HG02840 (cell line): ENCODE data around the gene HSPA2.
"Not testable (repeated sequence)": the region's sequence is repeated elsewhere in the genome, so short reads cannot be mapped to it uniquely, and the experiment has no call there.

Source experiments
- ATAC-seq: cut with Tn5 transposase; IDR thresholded peaks from one replicate; pipeline ENCODE4 v1.9.1; 2021; ENCODE audit warnings: mild to moderate bottlenecking, moderate library complexity, moderate number of reproducible peaks; ENCODE audit not compliant: unreplicated experiment, low FRiP score

Gene HSPA2

DNA sequence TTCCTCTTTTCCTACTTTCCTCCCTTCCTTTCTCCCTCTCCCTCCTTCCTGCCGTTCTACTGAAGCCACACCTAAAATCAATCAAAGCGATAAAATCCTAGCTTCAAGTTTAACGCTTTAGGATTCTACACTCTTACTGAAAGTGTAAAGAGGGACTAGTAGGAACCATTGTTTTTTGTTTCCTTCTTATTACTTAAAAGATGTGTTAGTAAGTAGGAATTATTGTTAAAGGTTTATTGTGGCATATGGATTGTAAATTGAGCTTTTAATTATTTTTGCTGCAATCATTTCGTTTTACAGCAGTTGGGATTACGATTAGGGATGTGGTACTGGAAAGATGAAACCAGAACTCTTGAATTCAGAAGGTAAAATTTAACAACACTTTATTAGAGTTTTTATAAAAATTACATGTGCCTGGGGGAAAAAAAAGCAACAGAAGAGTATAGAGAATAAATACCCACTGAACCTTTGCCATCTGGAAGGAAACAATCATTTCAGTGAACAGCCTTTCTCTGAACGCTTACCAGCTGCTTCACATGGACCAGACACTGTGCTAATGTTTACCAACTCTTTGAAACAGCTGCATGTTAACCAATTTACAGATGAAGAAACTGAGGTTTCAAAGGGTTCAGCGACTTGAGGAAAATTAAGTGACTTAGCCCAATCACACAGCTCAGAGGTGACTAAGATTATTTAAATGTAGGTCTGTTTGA, 10.2 kb downstream of the HSPA2 start:
- no peak for ATAC-seq

DNA sequence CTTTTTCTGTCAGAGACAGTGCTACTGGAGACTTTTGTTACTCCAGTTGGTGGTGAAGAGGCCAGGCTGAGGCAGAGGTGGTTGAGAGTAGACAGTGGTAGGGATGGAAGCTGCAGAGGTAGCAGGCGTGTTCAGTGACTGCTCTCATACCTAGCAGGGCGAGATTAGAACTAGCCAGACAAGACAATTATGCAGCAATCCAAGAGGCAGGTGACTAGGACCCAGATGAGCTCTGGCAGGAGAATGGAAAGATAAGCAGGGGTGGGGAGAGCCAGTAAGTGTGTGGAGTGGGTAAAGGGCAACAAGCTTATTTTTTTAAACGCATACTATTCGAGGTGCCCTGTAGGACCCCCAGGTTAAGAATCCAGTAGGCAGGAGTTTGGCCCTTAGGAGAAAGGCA, 14.0 kb downstream of the HSPA2 start:
- no peak for ATAC-seq

- no peak for ATAC-seq
These were observed 16.0 kb downstream of the HSPA2 start for GRCh38 chr14:64556526-64556925.

GRCh38 chr14:64558216-64558615, 17.7 kb downstream of the HSPA2 start:
- not testable (repeated sequence) for ATAC-seq

- ATAC-seq: no peak
These were observed 21.1 kb downstream of the HSPA2 start for GRCh38 chr14:64561631-64562030.

GRCh38 chr14:64562436-64562835, 21.9 kb downstream of the HSPA2 start:
- ATAC-seq: no peak

- ATAC-seq: no peak
These were observed 23.2 kb downstream of the HSPA2 start for GRCh38 chr14:64563696-64564095.

- ATAC-seq: no peak
These were observed 26.1 kb downstream of the HSPA2 start for GRCh38 chr14:64566651-64567122.

- ATAC-seq: no peak
These were observed 28.6 kb downstream of the HSPA2 start for GRCh38 chr14:64569138-64569631.

DNA sequence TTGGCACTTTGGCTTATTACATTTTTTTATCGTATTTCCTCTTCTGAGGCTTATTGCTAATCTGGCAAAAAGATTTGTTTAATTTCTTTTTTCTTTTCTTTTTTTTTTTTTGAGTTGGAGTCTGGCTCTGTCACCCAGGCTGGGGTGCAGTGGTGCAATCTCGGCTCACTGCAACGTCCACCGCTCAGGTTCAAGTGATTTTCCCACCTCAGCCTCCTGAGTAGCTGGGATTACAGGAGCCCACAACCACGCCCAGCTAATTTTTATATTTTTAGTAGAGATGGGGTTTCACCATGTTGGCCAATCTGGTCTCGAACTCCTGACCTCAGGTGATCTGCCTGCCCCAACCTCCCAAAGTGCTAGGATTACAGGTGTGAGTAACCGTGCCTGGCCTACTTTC, 29.1 kb downstream of the HSPA2 start:
- not testable (repeated sequence) for ATAC-seq

DNA sequence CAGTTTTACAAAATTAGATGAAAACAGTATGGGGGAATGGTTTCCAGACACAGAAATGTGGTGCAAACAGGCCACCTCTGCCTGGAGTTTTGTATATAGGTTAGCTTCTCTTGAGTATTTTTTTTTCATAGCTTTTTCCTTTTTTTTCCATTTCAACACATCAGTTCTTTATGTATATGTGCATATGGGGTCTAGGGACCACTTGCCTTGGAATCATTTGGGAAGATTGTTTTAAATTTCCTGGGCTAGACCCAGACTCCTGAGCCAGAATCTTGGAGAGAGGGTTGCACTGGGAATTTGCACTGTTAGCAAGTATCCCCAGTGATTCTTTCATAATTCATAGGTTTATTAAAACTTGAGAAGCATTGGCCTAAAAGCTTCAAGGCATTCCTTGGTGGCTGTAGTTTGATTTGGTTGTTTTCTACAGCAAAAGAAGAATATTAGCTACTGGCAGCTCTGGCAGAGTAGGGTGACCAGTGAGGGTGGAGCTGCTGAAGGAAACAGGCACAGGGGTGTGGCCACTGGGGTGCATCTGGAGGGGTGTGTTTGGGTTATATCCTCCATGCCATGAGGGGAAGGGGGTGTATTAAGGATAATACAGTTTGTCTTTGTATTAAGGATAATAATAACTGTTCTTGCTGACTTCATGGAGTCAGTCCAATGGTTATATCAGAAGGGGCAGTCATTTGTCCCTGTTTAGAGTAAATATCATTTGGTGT, 32.0 kb downstream of the HSPA2 start:
- no peak for ATAC-seq

GRCh38 chr14:64573109-64573508, 32.6 kb downstream of the HSPA2 start:
- no peak for ATAC-seq

DNA sequence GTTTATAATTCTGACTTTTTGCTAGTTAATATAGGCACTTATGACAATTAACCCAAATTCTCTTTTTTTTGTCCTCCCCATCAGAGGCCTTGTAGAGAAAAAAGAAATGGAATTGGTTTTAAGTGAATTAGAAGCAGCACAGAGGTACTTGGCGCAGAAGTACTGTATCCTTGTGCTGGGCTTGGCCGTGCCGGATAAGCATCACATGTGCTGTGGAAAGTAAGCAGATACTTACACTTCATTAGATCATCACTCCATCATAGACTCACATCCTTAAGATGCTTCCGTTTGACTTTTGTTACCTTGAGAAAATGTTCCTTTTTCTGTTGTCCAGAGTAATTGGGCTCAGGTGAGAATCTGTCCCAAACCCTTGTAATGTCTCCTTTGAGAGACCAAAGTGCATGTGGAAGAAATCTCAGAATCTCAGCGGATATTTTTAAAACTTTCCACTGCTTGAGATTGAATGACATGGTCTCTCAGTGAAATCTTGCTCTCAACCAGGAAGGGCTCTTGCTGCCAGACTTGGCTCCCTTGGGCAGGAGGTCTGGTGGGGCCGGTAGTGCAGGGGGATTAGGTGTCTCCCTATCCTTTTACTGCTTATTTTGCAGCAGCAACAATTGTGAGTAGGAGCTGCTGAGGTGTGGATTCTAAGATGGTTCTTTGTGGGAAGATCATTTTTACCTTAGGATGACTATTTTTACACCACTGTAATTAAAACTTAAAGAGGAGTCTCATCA, 34.0 kb downstream of the HSPA2 start:
- ATAC-seq: no peak

- no peak for ATAC-seq
These were observed 36.7 kb downstream of the HSPA2 start for GRCh38 chr14:64577211-64577610.

DNA sequence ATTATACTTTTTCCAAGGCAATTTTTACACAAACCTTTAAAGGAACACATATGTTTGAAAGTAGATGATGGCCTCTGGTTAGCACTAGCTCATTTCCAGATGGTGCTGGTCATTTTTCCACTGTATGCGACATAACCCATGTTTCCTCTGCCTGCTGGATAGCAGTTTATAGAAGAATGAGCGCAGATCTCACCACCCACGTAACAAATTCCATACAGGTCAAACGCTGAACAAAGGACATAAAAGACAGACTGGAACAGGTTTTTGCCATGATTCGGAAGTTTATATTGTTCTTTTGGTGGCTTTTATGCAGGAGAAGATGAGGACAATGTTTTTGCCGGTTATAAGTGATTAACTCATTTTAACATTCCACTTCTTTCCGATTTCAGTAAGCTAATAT, 39.9 kb downstream of the HSPA2 start:
- no peak for ATAC-seq

DNA sequence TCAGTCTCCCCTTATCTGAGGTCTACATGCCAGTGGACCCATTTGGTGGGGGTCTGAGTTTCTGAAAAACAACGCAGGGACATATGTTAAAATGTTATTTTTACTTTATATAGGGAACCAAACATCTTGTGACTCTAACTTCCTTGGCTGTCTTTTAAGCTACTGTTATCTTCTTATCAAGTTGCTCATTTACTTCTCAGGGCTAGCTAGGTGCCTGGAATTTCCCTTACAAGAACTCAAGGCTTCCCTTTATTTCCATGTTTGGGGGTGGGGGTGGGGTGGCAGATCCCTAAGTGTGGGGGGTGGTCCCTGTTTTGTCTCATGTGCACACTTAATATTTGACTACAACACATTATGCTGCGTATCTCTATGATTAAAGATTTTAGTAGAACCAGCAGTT, 40.8 kb downstream of the HSPA2 start:
- no peak for ATAC-seq

DNA sequence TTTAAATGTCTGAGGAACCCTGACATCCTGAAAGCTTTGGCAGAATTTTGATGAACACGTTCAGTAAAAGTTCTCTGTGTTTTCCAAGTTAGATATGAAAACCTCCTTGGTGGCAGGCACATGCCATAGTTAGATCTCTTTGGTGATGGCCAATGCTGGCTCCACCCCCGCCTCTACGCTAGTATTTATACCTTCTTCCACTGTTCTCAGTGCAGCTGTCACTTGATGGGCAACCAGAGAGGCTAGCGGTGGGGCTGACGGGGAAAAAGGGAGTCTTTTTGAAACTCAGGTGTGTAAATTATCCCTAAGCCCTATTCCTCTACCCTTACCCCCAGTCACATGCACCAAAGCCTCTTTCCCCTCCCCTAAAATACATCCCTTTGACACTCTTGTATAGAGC, 41.3 kb downstream of the HSPA2 start:
- ATAC-seq: no peak

- ATAC-seq: no peak
These were observed 43.6 kb downstream of the HSPA2 start for GRCh38 chr14:64584190-64584589.

GRCh38 chr14:64591809-64592208, 51.3 kb downstream of the HSPA2 start:
- no peak for ATAC-seq
